Spinal cord (tissue), 10 donors: Measurements from ENCODE around the gene APOE. TPM values are rescaled to one million over a fixed set of nuclear protein-coding genes. Genes with fewer than 3 reads are reported as not detected.
A peak's percentile ranks its signal among the peaks of the same experiment; 100 is the strongest.

ENCODE experiments used
- DNase-seq, 6 donors: peaks; one replicate each; pipeline versions ENCODE4 v3.0.0 to v3.0.0-alpha.2; 2013 to 2015; ENCODE audit warnings: low spot score in 6 of 6, low read depth in 4 of 6
- H3K27ac ChIP-seq: one replicate; pipeline ENCODE4 v1.5.1; 2013; ENCODE audit warnings: low read depth, low read length, control low read depth
- H3K27me3 ChIP-seq: one replicate; pipeline ENCODE4 v1.6.1; 2013; ENCODE audit warnings: low read length; ENCODE audit not compliant: control insufficient read depth, insufficient read depth
- H3K36me3 ChIP-seq: one replicate; pipeline ENCODE4 v1.6.1; 2013; ENCODE audit warnings: low read length; ENCODE audit not compliant: control insufficient read depth, insufficient read depth
- H3K4me1 ChIP-seq: one replicate; pipeline ENCODE4 v1.6.1; 2013; ENCODE audit warnings: low read length; ENCODE audit not compliant: control insufficient read depth, insufficient read depth
- H3K4me3 ChIP-seq: one replicate; pipeline ENCODE4 v1.5.1; 2013; ENCODE audit warnings: low read depth, low read length, control low read depth
- H3K9me3 ChIP-seq: one replicate; pipeline ENCODE4 v1.6.1; 2013; ENCODE audit warnings: low read length; ENCODE audit not compliant: control insufficient read depth, insufficient read depth
- WGBS: methylation state at CpG from one replicate; pipeline ENCODE4 v1.1.5; 2013; ENCODE audit warnings: missing lambda C conversion rate; ENCODE audit not compliant: insufficient coverage; 5-methylcytosine and 5-hydroxymethylcytosine counted together
- polyA plus RNA-seq, 2 donors: library from polyadenylated mRNA; unstranded; fragments of 120-200 nt; gene quantifications; one replicate each; pipeline ENCODE4 v1.2.1, GENCODE V29; 2013; ENCODE audit not compliant: insufficient read length in 2 of 2
- total RNA-seq, 2 donors: library from RNA; depleted of rRNA in 1 of 2; stranded (reverse); fragments of 120-200 nt in 1 of 2; fragments of >200 nt in 1 of 2; gene quantifications; one replicate each; pipeline versions ENCODE4 v1.2.3 to v1.2.4, GENCODE V29; 2013 to 2014
- donor health status: healthy.

APOE gene
- total and polyA plus RNA-seq, 4 donors = 317 to 945 (median 749) TPM

- peaks cover 33% of the 10 kb centered on the region for H3K36me3 ChIP-seq
- peaks cover 41% of the 10 kb centered on the region for H3K4me1 ChIP-seq
- H3K27me3 ChIP-seq = no peaks in the 10 kb centered on the region
- no peak for DNase-seq
- no peak overlapping the region for H3K27ac ChIP-seq
- no peaks in the 10 kb centered on the region for H3K9me3 ChIP-seq
- 80% methylated on average over 1 of the region's 5 CpGs for WGBS
- H3K4me3 ChIP-seq = no peak overlapping the region
Observed at GRCh38 chr19:44948237-44948636, 42.6 kb downstream of the APOE start.

GRCh38 chr19:44948763-44949374 lies 43.3 kb downstream of the APOE start:
- peaks cover 34% of the 10 kb centered on the region for H3K36me3 ChIP-seq
- H3K27me3 ChIP-seq = no peaks in the 10 kb centered on the region
- no peak for DNase-seq
- H3K4me3 ChIP-seq = no peak overlapping the region
- 93% methylated on average over 4 of the region's 5 CpGs for WGBS
- H3K9me3 ChIP-seq = no peaks in the 10 kb centered on the region
- peaks cover 47% of the 10 kb centered on the region for H3K4me1 ChIP-seq
- no peak overlapping the region for H3K27ac ChIP-seq

GRCh38 chr19:44949550-44949949 lies 44.0 kb downstream of the APOE start:
- Histone ChIP-seq H3K9me3 (no peaks in the 10 kb centered on the region), H3K27me3 (no peaks in the 10 kb centered on the region), H3K4me1 (peaks cover 53% of the 10 kb centered on the region), H3K4me3 (no peak overlapping the region), H3K36me3 (peaks cover 32% of the 10 kb centered on the region), H3K27ac (peak overlapping the region; percentile 33)
- no peak for DNase-seq
- 60% methylated on average over 1 of the region's 9 CpGs for WGBS

GRCh38 chr19:44951179-44952159 lies 45.9 kb downstream of the APOE start:
- peak overlapping the region; percentile 89 for H3K27ac ChIP-seq
- no peaks in the 10 kb centered on the region for H3K27me3 ChIP-seq
- 50% methylated on average over 12 of the region's 13 CpGs for WGBS
- no peak overlapping the region for H3K4me3 ChIP-seq
- DNase-seq = peak; percentile 49 to 95 (median 74)
- H3K36me3 ChIP-seq = peaks cover 28% of the 10 kb centered on the region
- peaks cover 59% of the 10 kb centered on the region for H3K4me1 ChIP-seq
- H3K9me3 ChIP-seq = no peaks in the 10 kb centered on the region

- peaks cover 19% of the 10 kb centered on the region for H3K36me3 ChIP-seq
- 44% methylated on average over 11 of the region's 13 CpGs for WGBS
- peak overlapping the region; percentile 97 for H3K4me3 ChIP-seq
- H3K9me3 ChIP-seq = no peaks in the 10 kb centered on the region
- DNase-seq = no peak
- peak overlapping the region; percentile 99 for H3K27ac ChIP-seq
- H3K4me1 ChIP-seq = peaks cover 65% of the 10 kb centered on the region
- H3K27me3 ChIP-seq = no peaks in the 10 kb centered on the region
Observed at GRCh38 chr19:44954278-44954648, 48.7 kb downstream of the APOE start.

GRCh38 chr19:44954649-44955504 lies 49.3 kb downstream of the APOE start, which contains the start of gene CLPTM1:
Gene CLPTM1 (plus strand): TSS chr19:44955380. CDS start chr19:44955396, 16 bp downstream.
- Histone ChIP-seq H3K9me3 (no peaks in the 10 kb centered on the region), H3K27me3 (no peaks in the 10 kb centered on the region), H3K4me3 (peak within 1 kb of the TSS; percentile 97), H3K27ac (peak within 1 kb of the TSS; percentile 99), H3K4me1 (peaks cover 60% of the 10 kb centered on the region), H3K36me3 (peaks cover 17% of the 10 kb centered on the region)
- peak; percentile 93 to 99 (median 96) for DNase-seq
- WGBS = under 1% methylated on average over 65 of the region's 65 CpGs

GRCh38 chr19:44955505-44956439 lies 50.2 kb downstream of the APOE start:
- H3K4me3 ChIP-seq = peak overlapping the region; percentile 97
- peaks cover 54% of the 10 kb centered on the region for H3K4me1 ChIP-seq
- H3K27ac ChIP-seq = peak overlapping the region; percentile 36
- peaks cover 20% of the 10 kb centered on the region for H3K36me3 ChIP-seq
- H3K9me3 ChIP-seq = no peaks in the 10 kb centered on the region
- no peaks in the 10 kb centered on the region for H3K27me3 ChIP-seq
- no peak for DNase-seq
- 7% methylated on average over 39 of the region's 40 CpGs for WGBS

- 93% methylated on average over 5 of the region's 7 CpGs for WGBS
- no peak overlapping the region for H3K4me3 ChIP-seq
- H3K27ac ChIP-seq = no peak overlapping the region
- no peaks in the 10 kb centered on the region for H3K27me3 ChIP-seq
- no peaks in the 10 kb centered on the region for H3K9me3 ChIP-seq
- H3K4me1 ChIP-seq = peaks cover 37% of the 10 kb centered on the region
- no peak for DNase-seq
- peaks cover 33% of the 10 kb centered on the region for H3K36me3 ChIP-seq
Observed at GRCh38 chr19:44957526-44957925, 51.9 kb downstream of the APOE start.
